GM23338 (cell line): Measurements from ENCODE around the gene STK38L. TPM values are rescaled to one million over a fixed set of nuclear protein-coding genes. Genes with fewer than 3 reads are reported as not detected.

Source experiments
- ATAC-seq: fragments of 200-7000 bp; cut with Tn5 transposase; 3 replicates; pipeline ENCODE4 v1.9.1; 2020
- DNase-seq: peaks from one replicate; pipeline ENCODE4 v3.0.0-alpha.2; 2015; ENCODE audit warnings: low spot score
- H2AFZ ChIP-seq: fragments of 200-600 bp; sonication (generic); 2 replicates; pipeline ENCODE4 v1.8.0; 2016; ENCODE audit warnings: antibody characterized with exemption, mild to moderate bottlenecking, moderate library complexity
- H3F3A ChIP-seq: fragments of 200-600 bp; sonication (generic); replicated peaks from 2 replicates; pipeline ENCODE4 v1.8.0; 2017; ENCODE audit warnings: antibody characterized with exemption, mixed run types, low read depth
- H3K27ac ChIP-seq: fragments of 200-600 bp; sonication (generic); 2 replicates; pipeline ENCODE4 v1.6.1; 2016; ENCODE audit warnings: low read depth
- H3K27me3 ChIP-seq: fragments of 200-600 bp; sonication (generic); 2 replicates; pipeline ENCODE4 v1.8.0; 2016; ENCODE audit warnings: mild to moderate bottlenecking, mixed run types, moderate library complexity; ENCODE audit not compliant: insufficient read depth
- H3K36me3 ChIP-seq: fragments of 200-600 bp; sonication (generic); 2 replicates; pipeline ENCODE4 v1.8.0; 2016; ENCODE audit warnings: mild to moderate bottlenecking; ENCODE audit not compliant: insufficient read depth
- H3K4me1 ChIP-seq: fragments of 200-600 bp; sonication (generic); 2 replicates; pipeline ENCODE4 v1.8.0; 2016; ENCODE audit warnings: mild to moderate bottlenecking, moderate library complexity; ENCODE audit not compliant: insufficient read depth
- H3K4me2 ChIP-seq: fragments of 200-600 bp; sonication (generic); 2 replicates; pipeline ENCODE4 v1.7.1; 2017; ENCODE audit warnings: mixed run types
- H3K4me3 ChIP-seq: fragments of 200-600 bp; sonication (generic); 2 replicates; pipeline ENCODE4 v1.6.1; 2016; ENCODE audit warnings: mixed run types
- H3K79me2 ChIP-seq: fragments of 200-600 bp; sonication (generic); replicated peaks from 2 replicates; pipeline ENCODE4 v1.8.0; 2017; ENCODE audit warnings: mild to moderate bottlenecking; ENCODE audit not compliant: insufficient read depth
- H3K9me2 ChIP-seq: fragments of 200-600 bp; sonication (generic); 2 replicates; pipeline ENCODE4 v1.8.0; 2017; ENCODE audit not compliant: insufficient read depth
- H4K20me1 ChIP-seq: fragments of 200-600 bp; sonication (generic); replicated peaks from 2 replicates; pipeline ENCODE4 v1.8.0; 2017; ENCODE audit warnings: mild to moderate bottlenecking; ENCODE audit not compliant: insufficient read depth
- H3K27ac Mint-ChIP-seq: 2 replicates; pipeline ENCODE4 v1.8.0; 2020; ENCODE audit warnings: inconsistent platforms, mild to moderate bottlenecking, moderate library complexity, mixed read lengths
- H3K27me3 Mint-ChIP-seq: 3 replicates; pipeline ENCODE4 v1.8.0; 2022; ENCODE audit warnings: low read depth, mild to moderate bottlenecking, moderate library complexity, mixed read lengths, inconsistent platforms; ENCODE audit not compliant: insufficient read depth, poor library complexity
- H3K36me3 Mint-ChIP-seq: 3 replicates; pipeline ENCODE4 v1.8.0; 2021; ENCODE audit warnings: low read depth, mild to moderate bottlenecking, inconsistent platforms, moderate library complexity, mixed read lengths
- H3K4me1 Mint-ChIP-seq: 3 replicates; pipeline ENCODE4 v1.8.0; 2020; ENCODE audit warnings: mild to moderate bottlenecking, inconsistent platforms, mixed read lengths
- H3K4me3 Mint-ChIP-seq: 3 replicates; pipeline ENCODE4 v1.8.0; 2021; ENCODE audit warnings: moderate library complexity, mild to moderate bottlenecking, inconsistent platforms, mixed read lengths
- H3K9me3 Mint-ChIP-seq: 3 replicates; pipeline ENCODE4 v1.8.0; 2020; ENCODE audit warnings: moderate library complexity, mild to moderate bottlenecking, inconsistent platforms, mixed read lengths
- CREB1 ChIP-seq: fragments of 250-450 bp; sonication (Bioruptor Pico); IDR thresholded peaks from 2 replicates; pipeline ENCODE4 v1.5.0; 2020; ENCODE audit warnings: low read depth, mild to moderate bottlenecking, moderate library complexity
- CTCF ChIP-seq, 2 experiments: fragments of 200-600 bp in 1 of 2; sonication (generic) in 1 of 2; conservative IDR thresholded peaks; 2 replicates each; pipeline versions ENCODE4 v1.5.1 to v1.6.1; 2016 to 2017; ENCODE audit warnings: antibody characterized with exemption in 2 of 2, low read depth in 2 of 2, mild to moderate bottlenecking in 2 of 2, moderate library complexity in 1 of 2
- ETS1 ChIP-seq: IDR thresholded peaks from 2 replicates; pipeline ENCODE4 v1.6.1; 2016; ENCODE audit warnings: antibody characterized with exemption
- EZH2 ChIP-seq: fragments of 200-600 bp; sonication (generic); IDR thresholded peaks from one replicate; pipeline ENCODE4 v1.8.0; 2017; ENCODE audit warnings: antibody characterized with exemption, mild to moderate bottlenecking, low read depth; ENCODE audit not compliant: unreplicated experiment
- EZH2phosphoT487 ChIP-seq: fragments of 200-600 bp; sonication (generic); IDR thresholded peaks from one replicate; pipeline ENCODE4 v1.8.1; 2018; ENCODE audit warnings: antibody characterized with exemption; ENCODE audit not compliant: unreplicated experiment
- JUNB ChIP-seq: IDR thresholded peaks from one replicate; pipeline ENCODE4 v1.6.1; 2016; ENCODE audit warnings: antibody characterized with exemption; ENCODE audit not compliant: unreplicated experiment
- NANOG ChIP-seq: IDR thresholded peaks from 2 replicates; pipeline ENCODE4 v1.6.1; 2016; ENCODE audit warnings: antibody characterized with exemption, borderline replicate concordance
- POLR2AphosphoS5 ChIP-seq: IDR thresholded peaks from 2 replicates; pipeline ENCODE4 v1.6.1; 2016; ENCODE audit warnings: antibody characterized with exemption, low read depth
- REST ChIP-seq: IDR thresholded peaks from one replicate; pipeline ENCODE4 v1.6.1; 2018; ENCODE audit warnings: antibody characterized with exemption; ENCODE audit not compliant: unreplicated experiment
- STAT1 ChIP-seq: IDR thresholded peaks from one replicate; pipeline ENCODE4 v1.6.1; 2016; ENCODE audit warnings: antibody characterized with exemption; ENCODE audit not compliant: unreplicated experiment
- ZNF114 ChIP-seq: fragments of 250-450 bp; sonication (Bioruptor Pico); IDR thresholded peaks from 2 replicates; pipeline ENCODE4 v1.5.0; 2020; ENCODE audit warnings: mild to moderate bottlenecking, moderate library complexity
- ZNF331 ChIP-seq: fragments of 250-450 bp; sonication (Bioruptor Pico); IDR thresholded peaks from 2 replicates; pipeline ENCODE4 v1.5.0; 2020; ENCODE audit warnings: low read depth, mild to moderate bottlenecking, moderate library complexity
- ZNF462 ChIP-seq: fragments of 250-450 bp; sonication (Bioruptor Pico); IDR thresholded peaks from 2 replicates; pipeline ENCODE4 v1.5.0; 2020; ENCODE audit warnings: mild to moderate bottlenecking, moderate library complexity
- polyA plus RNA-seq: library from polyadenylated mRNA; unstranded; fragments of >200 nt; fragmentation: Nextera tagmentation; extraction: Ambion mirVana; gene quantifications from 2 replicates; pipeline ENCODE4 v1.2.1, GENCODE V29; 2016
- total RNA-seq: library from RNA; depleted of rRNA; stranded (reverse); fragments of >200 nt; shearing (Covaris generic); gene quantifications from 2 replicates; pipeline ENCODE4 v1.2.3, GENCODE V29; 2014

STK38L gene
- total and polyA plus RNA-seq, 2 experiments from 2014 or later, result 28.9 to 56.5 TPM

- no peaks in the 10 kb centered on the region for H3K79me2 ChIP-seq
- no peak overlapping the region for H2AFZ ChIP-seq
- no peaks in the 10 kb centered on the region for H3K4me1 Mint-ChIP-seq
- H3K9me2 ChIP-seq, result no peaks in the 10 kb centered on the region
- no peaks in the 10 kb centered on the region for H3F3A ChIP-seq
- H3K9me3 Mint-ChIP-seq, result peaks cover 15% of the 10 kb centered on the region; the same call in 2 of the 3 replicates
- TF ChIP-seq POLR2AphosphoS5, result no peak
- no peak for TF ChIP-seq ZNF114 (CRISPR knock-in tag)
- TF ChIP-seq EZH2phosphoT487, result no peak
- TF ChIP-seq ZNF331 (CRISPR knock-in tag), result no peak
- no peak for TF ChIP-seq NANOG
- no peak for TF ChIP-seq CTCF (conservative IDR thresholded peaks at IDR 0.05; ENCODE audit: low read depth in 2 of 2)
- no peak for TF ChIP-seq ETS1
- TF ChIP-seq ZNF462 (CRISPR knock-in tag), result no peak
- TF ChIP-seq EZH2, result no peak
- TF ChIP-seq REST, result no peak
- no peak for TF ChIP-seq JUNB
- no peak for TF ChIP-seq STAT1
- no peak for TF ChIP-seq CREB1 (CRISPR knock-in tag)
- no peak overlapping the region for H3K27ac Mint-ChIP-seq
- H3K4me3 Mint-ChIP-seq, result no peak overlapping the region
- H3K36me3 Mint-ChIP-seq, result no peaks in the 10 kb centered on the region; the same call in 2 of the 3 replicates
- no peak for DNase-seq
- no peaks in the 10 kb centered on the region for H3K36me3 ChIP-seq
- no peaks in the 10 kb centered on the region for H4K20me1 ChIP-seq
- H3K27me3 Mint-ChIP-seq, result peaks cover 2% of the 10 kb centered on the region
- H3K27ac ChIP-seq, result no peak overlapping the region
- no peak overlapping the region for H3K4me3 ChIP-seq
- no peak for ATAC-seq
- H3K27me3 ChIP-seq, result no peaks in the 10 kb centered on the region
- no peak overlapping the region for H3K4me2 ChIP-seq
- no peaks in the 10 kb centered on the region for H3K4me1 ChIP-seq
These were observed 33.9 kb upstream of the STK38L start for GRCh38 chr12:27210187-27210586.
